GM23338 (cell line): ENCODE measurements around the gene IMMP2L. TPM values are rescaled to one million over a fixed set of nuclear protein-coding genes. Genes with fewer than 3 reads are reported as not detected.

Experiments used
- ATAC-seq: fragments of 200-7000 bp; cut with Tn5 transposase; 3 replicates; pipeline ENCODE4 v1.9.1; 2020
- DNase-seq: peaks from one replicate; pipeline ENCODE4 v3.0.0-alpha.2; 2015; ENCODE audit warnings: low spot score
- H2AFZ ChIP-seq: fragments of 200-600 bp; sonication (generic); 2 replicates; pipeline ENCODE4 v1.8.0; 2016; ENCODE audit warnings: antibody characterized with exemption, mild to moderate bottlenecking, moderate library complexity
- H3F3A ChIP-seq: fragments of 200-600 bp; sonication (generic); replicated peaks from 2 replicates; pipeline ENCODE4 v1.8.0; 2017; ENCODE audit warnings: antibody characterized with exemption, mixed run types, low read depth
- H3K27ac ChIP-seq: fragments of 200-600 bp; sonication (generic); 2 replicates; pipeline ENCODE4 v1.6.1; 2016; ENCODE audit warnings: low read depth
- H3K27me3 ChIP-seq: fragments of 200-600 bp; sonication (generic); 2 replicates; pipeline ENCODE4 v1.8.0; 2016; ENCODE audit warnings: mild to moderate bottlenecking, mixed run types, moderate library complexity; ENCODE audit not compliant: insufficient read depth
- H3K36me3 ChIP-seq: fragments of 200-600 bp; sonication (generic); 2 replicates; pipeline ENCODE4 v1.8.0; 2016; ENCODE audit warnings: mild to moderate bottlenecking; ENCODE audit not compliant: insufficient read depth
- H3K4me1 ChIP-seq: fragments of 200-600 bp; sonication (generic); 2 replicates; pipeline ENCODE4 v1.8.0; 2016; ENCODE audit warnings: mild to moderate bottlenecking, moderate library complexity; ENCODE audit not compliant: insufficient read depth
- H3K4me2 ChIP-seq: fragments of 200-600 bp; sonication (generic); 2 replicates; pipeline ENCODE4 v1.7.1; 2017; ENCODE audit warnings: mixed run types
- H3K4me3 ChIP-seq: fragments of 200-600 bp; sonication (generic); 2 replicates; pipeline ENCODE4 v1.6.1; 2016; ENCODE audit warnings: mixed run types
- H3K79me2 ChIP-seq: fragments of 200-600 bp; sonication (generic); replicated peaks from 2 replicates; pipeline ENCODE4 v1.8.0; 2017; ENCODE audit warnings: mild to moderate bottlenecking; ENCODE audit not compliant: insufficient read depth
- H3K9me2 ChIP-seq: fragments of 200-600 bp; sonication (generic); 2 replicates; pipeline ENCODE4 v1.8.0; 2017; ENCODE audit not compliant: insufficient read depth
- H4K20me1 ChIP-seq: fragments of 200-600 bp; sonication (generic); replicated peaks from 2 replicates; pipeline ENCODE4 v1.8.0; 2017; ENCODE audit warnings: mild to moderate bottlenecking; ENCODE audit not compliant: insufficient read depth
- H3K27ac Mint-ChIP-seq: 2 replicates; pipeline ENCODE4 v1.8.0; 2020; ENCODE audit warnings: inconsistent platforms, mild to moderate bottlenecking, moderate library complexity, mixed read lengths
- H3K27me3 Mint-ChIP-seq: 3 replicates; pipeline ENCODE4 v1.8.0; 2022; ENCODE audit warnings: low read depth, mild to moderate bottlenecking, moderate library complexity, mixed read lengths, inconsistent platforms; ENCODE audit not compliant: insufficient read depth, poor library complexity
- H3K36me3 Mint-ChIP-seq: 3 replicates; pipeline ENCODE4 v1.8.0; 2021; ENCODE audit warnings: low read depth, mild to moderate bottlenecking, inconsistent platforms, moderate library complexity, mixed read lengths
- H3K4me1 Mint-ChIP-seq: 3 replicates; pipeline ENCODE4 v1.8.0; 2020; ENCODE audit warnings: mild to moderate bottlenecking, inconsistent platforms, mixed read lengths
- H3K4me3 Mint-ChIP-seq: 3 replicates; pipeline ENCODE4 v1.8.0; 2021; ENCODE audit warnings: moderate library complexity, mild to moderate bottlenecking, inconsistent platforms, mixed read lengths
- H3K9me3 Mint-ChIP-seq: 3 replicates; pipeline ENCODE4 v1.8.0; 2020; ENCODE audit warnings: moderate library complexity, mild to moderate bottlenecking, inconsistent platforms, mixed read lengths
- EZH2 ChIP-seq: fragments of 200-600 bp; sonication (generic); IDR thresholded peaks from one replicate; pipeline ENCODE4 v1.8.0; 2017; ENCODE audit warnings: antibody characterized with exemption, mild to moderate bottlenecking, low read depth; ENCODE audit not compliant: unreplicated experiment
- EZH2phosphoT487 ChIP-seq: fragments of 200-600 bp; sonication (generic); IDR thresholded peaks from one replicate; pipeline ENCODE4 v1.8.1; 2018; ENCODE audit warnings: antibody characterized with exemption; ENCODE audit not compliant: unreplicated experiment
- JUNB ChIP-seq: IDR thresholded peaks from one replicate; pipeline ENCODE4 v1.6.1; 2016; ENCODE audit warnings: antibody characterized with exemption; ENCODE audit not compliant: unreplicated experiment
- NANOG ChIP-seq: IDR thresholded peaks from 2 replicates; pipeline ENCODE4 v1.6.1; 2016; ENCODE audit warnings: antibody characterized with exemption, borderline replicate concordance
- POLR2AphosphoS5 ChIP-seq: IDR thresholded peaks from 2 replicates; pipeline ENCODE4 v1.6.1; 2016; ENCODE audit warnings: antibody characterized with exemption, low read depth
- STAT1 ChIP-seq: IDR thresholded peaks from one replicate; pipeline ENCODE4 v1.6.1; 2016; ENCODE audit warnings: antibody characterized with exemption; ENCODE audit not compliant: unreplicated experiment
- ZNF114 ChIP-seq: fragments of 250-450 bp; sonication (Bioruptor Pico); IDR thresholded peaks from 2 replicates; pipeline ENCODE4 v1.5.0; 2020; ENCODE audit warnings: mild to moderate bottlenecking, moderate library complexity
- ZNF331 ChIP-seq: fragments of 250-450 bp; sonication (Bioruptor Pico); IDR thresholded peaks from 2 replicates; pipeline ENCODE4 v1.5.0; 2020; ENCODE audit warnings: low read depth, mild to moderate bottlenecking, moderate library complexity
- polyA plus RNA-seq: library from polyadenylated mRNA; unstranded; fragments of >200 nt; fragmentation: Nextera tagmentation; extraction: Ambion mirVana; gene quantifications from 2 replicates; pipeline ENCODE4 v1.2.1, GENCODE V29; 2016
- total RNA-seq: library from RNA; depleted of rRNA; stranded (reverse); fragments of >200 nt; shearing (Covaris generic); gene quantifications from 2 replicates; pipeline ENCODE4 v1.2.3, GENCODE V29; 2014
- TF ChIP-seq, protein P1 (sequence below): IDR thresholded peaks from one replicate; pipeline ENCODE4 v1.6.1; 2018; ENCODE audit warnings: antibody characterized with exemption; ENCODE audit not compliant: unreplicated experiment
- TF ChIP-seq, protein P2 (sequence below), 2 experiments: fragments of 200-600 bp in 1 of 2; sonication (generic) in 1 of 2; conservative IDR thresholded peaks; 2 replicates each; pipeline versions ENCODE4 v1.5.1 to v1.6.1; 2016 to 2017; ENCODE audit warnings: antibody characterized with exemption in 2 of 2, low read depth in 2 of 2, mild to moderate bottlenecking in 2 of 2, moderate library complexity in 1 of 2
- TF ChIP-seq, protein P3 (sequence below): IDR thresholded peaks from 2 replicates; pipeline ENCODE4 v1.6.1; 2016; ENCODE audit warnings: antibody characterized with exemption

Gene IMMP2L
- total and polyA plus RNA-seq, 2 experiments from 2014 or later, result 7.3 to 14.0 TPM

DNA sequence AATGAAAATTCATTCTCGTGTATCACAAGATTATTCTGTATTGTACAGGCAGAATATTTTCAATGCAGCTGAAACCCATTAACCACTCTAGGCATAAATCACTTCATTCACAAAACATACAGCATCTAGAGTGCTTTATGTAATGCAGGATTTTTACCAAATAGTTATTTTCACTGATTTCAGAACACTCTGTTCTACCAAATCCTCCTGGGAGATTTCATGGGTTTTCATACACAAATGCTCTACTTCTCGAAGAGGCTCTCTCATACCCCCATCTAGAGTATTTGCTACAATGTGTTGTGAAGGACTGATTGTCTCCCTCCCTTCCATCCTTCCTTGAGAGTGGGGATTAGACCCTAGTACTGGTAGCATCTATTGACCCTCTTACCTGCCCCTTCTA is 680.6 kb downstream of the IMMP2L start (continued):
- TF ChIP-seq, protein P1, sequence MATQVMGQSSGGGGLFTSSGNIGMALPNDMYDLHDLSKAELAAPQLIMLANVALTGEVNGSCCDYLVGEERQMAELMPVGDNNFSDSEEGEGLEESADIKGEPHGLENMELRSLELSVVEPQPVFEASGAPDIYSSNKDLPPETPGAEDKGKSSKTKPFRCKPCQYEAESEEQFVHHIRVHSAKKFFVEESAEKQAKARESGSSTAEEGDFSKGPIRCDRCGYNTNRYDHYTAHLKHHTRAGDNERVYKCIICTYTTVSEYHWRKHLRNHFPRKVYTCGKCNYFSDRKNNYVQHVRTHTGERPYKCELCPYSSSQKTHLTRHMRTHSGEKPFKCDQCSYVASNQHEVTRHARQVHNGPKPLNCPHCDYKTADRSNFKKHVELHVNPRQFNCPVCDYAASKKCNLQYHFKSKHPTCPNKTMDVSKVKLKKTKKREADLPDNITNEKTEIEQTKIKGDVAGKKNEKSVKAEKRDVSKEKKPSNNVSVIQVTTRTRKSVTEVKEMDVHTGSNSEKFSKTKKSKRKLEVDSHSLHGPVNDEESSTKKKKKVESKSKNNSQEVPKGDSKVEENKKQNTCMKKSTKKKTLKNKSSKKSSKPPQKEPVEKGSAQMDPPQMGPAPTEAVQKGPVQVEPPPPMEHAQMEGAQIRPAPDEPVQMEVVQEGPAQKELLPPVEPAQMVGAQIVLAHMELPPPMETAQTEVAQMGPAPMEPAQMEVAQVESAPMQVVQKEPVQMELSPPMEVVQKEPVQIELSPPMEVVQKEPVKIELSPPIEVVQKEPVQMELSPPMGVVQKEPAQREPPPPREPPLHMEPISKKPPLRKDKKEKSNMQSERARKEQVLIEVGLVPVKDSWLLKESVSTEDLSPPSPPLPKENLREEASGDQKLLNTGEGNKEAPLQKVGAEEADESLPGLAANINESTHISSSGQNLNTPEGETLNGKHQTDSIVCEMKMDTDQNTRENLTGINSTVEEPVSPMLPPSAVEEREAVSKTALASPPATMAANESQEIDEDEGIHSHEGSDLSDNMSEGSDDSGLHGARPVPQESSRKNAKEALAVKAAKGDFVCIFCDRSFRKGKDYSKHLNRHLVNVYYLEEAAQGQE, result no peak
- TF ChIP-seq STAT1, result no peak

DNA sequence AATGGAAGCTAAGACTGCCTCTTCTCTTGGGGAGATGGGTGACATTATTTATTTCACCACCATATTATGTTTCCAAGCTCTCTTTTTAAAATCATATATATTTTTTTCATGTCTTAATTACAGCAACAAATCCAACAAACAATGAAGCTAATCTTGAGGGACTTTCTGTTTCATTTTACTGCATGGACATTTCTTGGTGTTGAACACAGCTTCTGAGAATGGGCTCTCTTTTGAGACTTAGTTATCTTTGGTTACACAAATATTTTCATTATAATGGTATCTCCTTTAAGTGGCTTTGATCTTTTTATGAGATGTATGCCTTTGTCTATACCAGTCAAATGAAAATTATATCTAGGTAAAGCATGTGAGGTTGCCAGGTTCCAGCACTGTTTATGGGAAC is 681.3 kb downstream of the IMMP2L start:
- H3K27ac ChIP-seq, result no peak overlapping the region
- Mint-ChIP-seq H3K27me3 (peaks cover 2% of the 10 kb centered on the region), H3K27ac (no peak overlapping the region), H3K4me3 (no peak overlapping the region), H3K9me3 (no peaks in the 10 kb centered on the region), H3K4me1 (no peaks in the 10 kb centered on the region), H3K36me3 (no peaks in the 10 kb centered on the region)
- H4K20me1 ChIP-seq, result no peaks in the 10 kb centered on the region
- H2AFZ ChIP-seq, result no peak overlapping the region
- DNase-seq (no peak), ATAC-seq (no peak)
- no peak overlapping the region for H3K4me2 ChIP-seq
- no peaks in the 10 kb centered on the region for H3K36me3 ChIP-seq
- H3K4me3 ChIP-seq, result no peak overlapping the region
- no peaks in the 10 kb centered on the region for H3K27me3 ChIP-seq
- no peaks in the 10 kb centered on the region for H3K9me2 ChIP-seq
- no peaks in the 10 kb centered on the region for H3F3A ChIP-seq
- H3K4me1 ChIP-seq, result no peaks in the 10 kb centered on the region
- H3K79me2 ChIP-seq, result no peaks in the 10 kb centered on the region
- TF ChIP-seq ZNF331 (CRISPR knock-in tag), result no peak
- TF ChIP-seq, protein P2, sequence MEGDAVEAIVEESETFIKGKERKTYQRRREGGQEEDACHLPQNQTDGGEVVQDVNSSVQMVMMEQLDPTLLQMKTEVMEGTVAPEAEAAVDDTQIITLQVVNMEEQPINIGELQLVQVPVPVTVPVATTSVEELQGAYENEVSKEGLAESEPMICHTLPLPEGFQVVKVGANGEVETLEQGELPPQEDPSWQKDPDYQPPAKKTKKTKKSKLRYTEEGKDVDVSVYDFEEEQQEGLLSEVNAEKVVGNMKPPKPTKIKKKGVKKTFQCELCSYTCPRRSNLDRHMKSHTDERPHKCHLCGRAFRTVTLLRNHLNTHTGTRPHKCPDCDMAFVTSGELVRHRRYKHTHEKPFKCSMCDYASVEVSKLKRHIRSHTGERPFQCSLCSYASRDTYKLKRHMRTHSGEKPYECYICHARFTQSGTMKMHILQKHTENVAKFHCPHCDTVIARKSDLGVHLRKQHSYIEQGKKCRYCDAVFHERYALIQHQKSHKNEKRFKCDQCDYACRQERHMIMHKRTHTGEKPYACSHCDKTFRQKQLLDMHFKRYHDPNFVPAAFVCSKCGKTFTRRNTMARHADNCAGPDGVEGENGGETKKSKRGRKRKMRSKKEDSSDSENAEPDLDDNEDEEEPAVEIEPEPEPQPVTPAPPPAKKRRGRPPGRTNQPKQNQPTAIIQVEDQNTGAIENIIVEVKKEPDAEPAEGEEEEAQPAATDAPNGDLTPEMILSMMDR (conservative IDR thresholded peaks at IDR 0.05; ENCODE audit: low read depth in 2 of 2), result no peak
- TF ChIP-seq ZNF114 (CRISPR knock-in tag), result no peak
- TF ChIP-seq EZH2, result no peak
- TF ChIP-seq JUNB, result no peak
- no peak for TF ChIP-seq STAT1
- TF ChIP-seq, protein P1, result no peak
- TF ChIP-seq, protein P3, sequence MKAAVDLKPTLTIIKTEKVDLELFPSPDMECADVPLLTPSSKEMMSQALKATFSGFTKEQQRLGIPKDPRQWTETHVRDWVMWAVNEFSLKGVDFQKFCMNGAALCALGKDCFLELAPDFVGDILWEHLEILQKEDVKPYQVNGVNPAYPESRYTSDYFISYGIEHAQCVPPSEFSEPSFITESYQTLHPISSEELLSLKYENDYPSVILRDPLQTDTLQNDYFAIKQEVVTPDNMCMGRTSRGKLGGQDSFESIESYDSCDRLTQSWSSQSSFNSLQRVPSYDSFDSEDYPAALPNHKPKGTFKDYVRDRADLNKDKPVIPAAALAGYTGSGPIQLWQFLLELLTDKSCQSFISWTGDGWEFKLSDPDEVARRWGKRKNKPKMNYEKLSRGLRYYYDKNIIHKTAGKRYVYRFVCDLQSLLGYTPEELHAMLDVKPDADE, result no peak
- no peak for TF ChIP-seq EZH2phosphoT487
- TF ChIP-seq NANOG, result no peak
- no peak for TF ChIP-seq POLR2AphosphoS5
